ENCODE measurements around the gene AAK1. TPM values are rescaled to one million over a fixed set of nuclear protein-coding genes. Genes with fewer than 3 reads are reported as not detected.

AAK1 gene
- total RNA-seq, 1 experiment from 2014 or later, result 75.8 TPM

DNA sequence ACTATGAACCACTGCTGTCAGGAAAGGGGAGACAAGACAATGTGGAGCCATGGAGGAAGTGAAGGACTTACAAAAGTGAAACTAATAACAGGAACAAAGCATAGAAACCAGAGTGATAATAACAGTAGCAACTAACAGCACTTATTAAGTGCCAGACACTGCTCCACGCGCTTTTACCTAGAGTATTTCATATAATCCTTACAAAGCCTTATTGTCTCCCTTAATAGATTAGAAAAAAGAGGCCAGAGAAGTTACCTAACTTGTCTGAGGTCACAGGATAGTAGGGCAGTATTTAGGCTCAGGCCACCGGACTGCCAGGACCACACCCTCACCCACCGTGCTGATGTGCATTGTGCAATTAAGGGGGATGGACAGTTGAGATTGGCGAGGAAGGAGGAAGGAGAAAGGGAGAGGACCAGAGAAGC, 107.7 kb downstream of the AAK1 start:
- DNase-seq (ENCODE audit: unreplicated experiment), result peak; percentile 19
- TF ChIP-seq, protein P1, sequence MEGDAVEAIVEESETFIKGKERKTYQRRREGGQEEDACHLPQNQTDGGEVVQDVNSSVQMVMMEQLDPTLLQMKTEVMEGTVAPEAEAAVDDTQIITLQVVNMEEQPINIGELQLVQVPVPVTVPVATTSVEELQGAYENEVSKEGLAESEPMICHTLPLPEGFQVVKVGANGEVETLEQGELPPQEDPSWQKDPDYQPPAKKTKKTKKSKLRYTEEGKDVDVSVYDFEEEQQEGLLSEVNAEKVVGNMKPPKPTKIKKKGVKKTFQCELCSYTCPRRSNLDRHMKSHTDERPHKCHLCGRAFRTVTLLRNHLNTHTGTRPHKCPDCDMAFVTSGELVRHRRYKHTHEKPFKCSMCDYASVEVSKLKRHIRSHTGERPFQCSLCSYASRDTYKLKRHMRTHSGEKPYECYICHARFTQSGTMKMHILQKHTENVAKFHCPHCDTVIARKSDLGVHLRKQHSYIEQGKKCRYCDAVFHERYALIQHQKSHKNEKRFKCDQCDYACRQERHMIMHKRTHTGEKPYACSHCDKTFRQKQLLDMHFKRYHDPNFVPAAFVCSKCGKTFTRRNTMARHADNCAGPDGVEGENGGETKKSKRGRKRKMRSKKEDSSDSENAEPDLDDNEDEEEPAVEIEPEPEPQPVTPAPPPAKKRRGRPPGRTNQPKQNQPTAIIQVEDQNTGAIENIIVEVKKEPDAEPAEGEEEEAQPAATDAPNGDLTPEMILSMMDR (IDR thresholded peaks at IDR 0.05; ENCODE audit: unreplicated experiment), result no peak
- BruUV-seq (replicated peaks), result no TSS peak
- H3K4me3 Mint-ChIP-seq (ENCODE audit: unreplicated experiment), result no peak overlapping the region
- H3K27ac Mint-ChIP-seq (ENCODE audit: low read depth, unreplicated experiment), result no peak overlapping the region
- peaks cover 14% of the 10 kb centered on the region for H3K36me3 Mint-ChIP-seq (ENCODE audit: insufficient read depth, unreplicated experiment)
- H3K27me3 Mint-ChIP-seq (ENCODE audit: insufficient read depth, unreplicated experiment), result no peaks in the 10 kb centered on the region
- H3K4me1 Mint-ChIP-seq (ENCODE audit: insufficient read depth, unreplicated experiment), result peaks cover 18% of the 10 kb centered on the region
- H3K9me3 Mint-ChIP-seq (ENCODE audit: unreplicated experiment), result no peaks in the 10 kb centered on the region
- ChIA-PET POLR2A (no interaction called here), CTCF (interaction anchor here (0.7 to 1.2 kb wide), 2 partner anchors 8 to 29 kb away, joined by 3 read pairs; no protein-coding TSS in a partner anchor)
- intact Hi-C loops (cut with micrococcal nuclease), result no loop called here

GRCh38 chr2:69531186-69531585, 112.4 kb downstream of the AAK1 start:
- CTCF ChIA-PET, result no interaction called here

GRCh38 chr2:69529480-69529879, 114.1 kb downstream of the AAK1 start:
- POLR2A ChIA-PET, result no interaction called here

More at GRCh38 chr2:69531186-69531585, 112.4 kb downstream of the AAK1 start:
- POLR2A ChIA-PET, result no interaction called here
- no peak overlapping the region for H3K4me3 Mint-ChIP-seq (ENCODE audit: unreplicated experiment)
- no peaks in the 10 kb centered on the region for H3K27me3 Mint-ChIP-seq (ENCODE audit: insufficient read depth, unreplicated experiment)
- H3K36me3 Mint-ChIP-seq (ENCODE audit: insufficient read depth, unreplicated experiment), result peaks cover 32% of the 10 kb centered on the region
- no peak overlapping the region for H3K27ac Mint-ChIP-seq (ENCODE audit: low read depth, unreplicated experiment)
- TF ChIP-seq, protein P1 (IDR thresholded peaks at IDR 0.05; ENCODE audit: unreplicated experiment), result no peak
- no peaks in the 10 kb centered on the region for H3K9me3 Mint-ChIP-seq (ENCODE audit: unreplicated experiment)
- intact Hi-C loops (cut with micrococcal nuclease), result no loop called here
- peaks cover 4% of the 10 kb centered on the region for H3K4me1 Mint-ChIP-seq (ENCODE audit: insufficient read depth, unreplicated experiment)
- DNase-seq (ENCODE audit: unreplicated experiment), result no peak
- no TSS peak for BruUV-seq (replicated peaks)

DNA sequence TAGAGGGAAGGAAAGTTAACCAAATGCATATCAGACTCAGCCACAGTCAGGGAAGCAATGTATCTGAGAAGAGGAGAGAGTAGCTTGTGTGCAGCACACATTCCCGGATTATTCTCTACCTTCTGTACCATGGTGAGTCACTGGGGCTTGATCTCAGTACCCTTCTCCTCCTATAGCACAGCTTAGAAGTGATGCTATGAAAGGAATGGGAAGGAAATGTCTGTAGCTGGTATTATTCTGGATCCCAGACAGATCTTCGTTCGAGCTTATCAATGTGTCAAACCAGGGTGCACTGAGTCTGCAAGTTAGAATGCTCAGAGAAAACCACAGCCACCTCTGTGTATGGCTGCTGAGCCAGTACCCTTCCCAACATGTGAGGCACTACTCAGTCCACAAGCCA, 118.3 kb downstream of the AAK1 start:
- no peak overlapping the region for H3K4me3 Mint-ChIP-seq (ENCODE audit: unreplicated experiment)
- H3K27ac Mint-ChIP-seq (ENCODE audit: low read depth, unreplicated experiment), result no peak overlapping the region
- H3K9me3 Mint-ChIP-seq (ENCODE audit: unreplicated experiment), result no peaks in the 10 kb centered on the region
- CTCF ChIA-PET, result interaction anchor here (0.6 to 1.2 kb wide), 6 partner anchors 12 to 629 kb away, joined by 3 to 4 read pairs (median 3); no protein-coding TSS in a partner anchor
- DNase-seq (ENCODE audit: unreplicated experiment), result no peak
- peaks cover 71% of the 10 kb centered on the region for H3K36me3 Mint-ChIP-seq (ENCODE audit: insufficient read depth, unreplicated experiment)
- no peaks in the 10 kb centered on the region for H3K27me3 Mint-ChIP-seq (ENCODE audit: insufficient read depth, unreplicated experiment)
- POLR2A ChIA-PET, result interaction anchor here (0.6 to 1.2 kb wide), 2 partner anchors 25 to 144 kb away, joined by 3 read pairs; no protein-coding TSS in a partner anchor
- intact Hi-C loops (cut with micrococcal nuclease), result no loop called here
- TF ChIP-seq, protein P1 (IDR thresholded peaks at IDR 0.05; ENCODE audit: unreplicated experiment), result no peak
- BruUV-seq (replicated peaks), result no TSS peak
- no peaks in the 10 kb centered on the region for H3K4me1 Mint-ChIP-seq (ENCODE audit: insufficient read depth, unreplicated experiment)

More at GRCh38 chr2:69529480-69529879, 114.1 kb downstream of the AAK1 start:
- Mint-ChIP-seq H3K27ac (ENCODE audit: low read depth, unreplicated experiment) (no peak overlapping the region), H3K9me3 (ENCODE audit: unreplicated experiment) (no peaks in the 10 kb centered on the region), H3K4me1 (ENCODE audit: insufficient read depth, unreplicated experiment) (no peaks in the 10 kb centered on the region), H3K4me3 (ENCODE audit: unreplicated experiment) (no peak overlapping the region), H3K36me3 (ENCODE audit: insufficient read depth, unreplicated experiment) (peaks cover 42% of the 10 kb centered on the region), H3K27me3 (ENCODE audit: insufficient read depth, unreplicated experiment) (no peaks in the 10 kb centered on the region)
- BruUV-seq (replicated peaks), result no TSS peak
- no peak for DNase-seq (ENCODE audit: unreplicated experiment)
- CTCF ChIA-PET, result no interaction called here
- TF ChIP-seq, protein P1 (IDR thresholded peaks at IDR 0.05; ENCODE audit: unreplicated experiment), result no peak
- intact Hi-C loops (cut with micrococcal nuclease), result no loop called here

All from MCF 10A (cell line).